Stimulated activated CD4-positive, alpha-beta T cell treated with anti-CD3 and anti-CD28 coated beads, Interleukin-1b, Interleukin-23, amount 100 ng/mL, for 1 hour (primary cell): Measurements from ENCODE around the gene IFNA17.
"Not testable (repeated sequence)": the region's sequence is repeated elsewhere in the genome, so short reads cannot be mapped to it uniquely, and the experiment has no call there.

ENCODE experiments used
- DNase-seq, 2 donors: peaks; one replicate each; pipeline ENCODE4 v3.0.0-alpha.2; 2020; ENCODE audit warnings: low read depth in 2 of 2

The IFNA17 gene

GRCh38 chr9:21210782-21211181 lies 17.2 kb downstream of the IFNA17 start:
- not testable (repeated sequence) for DNase-seq

- no peak for DNase-seq
Measured at GRCh38 chr9:21210311-21210710, 17.7 kb downstream of the IFNA17 start.

GRCh38 chr9:21207043-21207442 lies 21.0 kb downstream of the IFNA17 start, which contains the start of gene IFNA10:
IFNA10 (minus strand) TSS chr9:21207143; CDS start chr9:21207097, 46 bp downstream.
- not testable (repeated sequence) for DNase-seq

DNA sequence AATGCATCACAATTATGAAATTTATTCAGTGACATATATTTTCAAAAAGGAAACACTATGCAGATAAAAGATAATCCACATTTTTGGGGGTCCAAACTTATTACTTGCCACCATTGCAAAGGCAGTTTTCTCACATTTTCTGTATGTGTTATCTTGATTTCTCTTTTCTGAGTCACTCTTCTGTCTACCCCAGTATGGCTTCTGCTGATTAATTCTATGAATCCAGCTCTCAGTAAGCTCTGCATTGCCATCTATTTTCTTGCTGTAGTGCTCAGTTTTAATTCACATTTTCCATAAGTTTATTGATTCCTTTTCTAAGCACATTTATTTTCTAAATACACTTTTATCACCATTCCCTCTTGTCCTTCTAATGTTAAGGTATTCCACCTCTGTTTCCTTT lies 22.8 kb downstream of the IFNA17 start:
- no peak for DNase-seq

DNA sequence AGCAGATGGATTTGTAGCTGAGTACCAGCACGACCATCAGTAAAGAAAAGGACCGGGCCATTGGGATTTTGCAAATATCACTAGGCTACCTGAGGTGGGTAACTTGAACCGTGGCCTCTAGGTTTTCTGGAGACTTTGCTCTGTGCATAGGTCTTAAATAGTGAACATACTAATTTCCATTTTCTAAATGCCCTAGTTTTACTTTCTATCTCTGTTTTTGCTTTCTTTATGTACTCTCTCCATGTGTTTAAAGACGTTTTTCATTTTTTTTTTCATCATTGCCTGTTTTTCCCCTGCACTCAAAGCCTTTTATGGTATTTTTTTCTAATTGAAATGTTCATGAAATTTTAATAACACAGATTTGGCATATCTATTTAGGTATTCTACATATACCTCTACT lies 25.9 kb downstream of the IFNA17 start, which contains the start of gene IFNA7:
TSS of gene IFNA7 (minus strand) at position 101 of the 400 bp plus-strand sequence. CDS start at position 61, 40 bp downstream.
- not testable (repeated sequence) for DNase-seq

GRCh38 chr9:21194867-21195776 lies 32.9 kb downstream of the IFNA17 start:
- DNase-seq = not testable (repeated sequence)

DNA sequence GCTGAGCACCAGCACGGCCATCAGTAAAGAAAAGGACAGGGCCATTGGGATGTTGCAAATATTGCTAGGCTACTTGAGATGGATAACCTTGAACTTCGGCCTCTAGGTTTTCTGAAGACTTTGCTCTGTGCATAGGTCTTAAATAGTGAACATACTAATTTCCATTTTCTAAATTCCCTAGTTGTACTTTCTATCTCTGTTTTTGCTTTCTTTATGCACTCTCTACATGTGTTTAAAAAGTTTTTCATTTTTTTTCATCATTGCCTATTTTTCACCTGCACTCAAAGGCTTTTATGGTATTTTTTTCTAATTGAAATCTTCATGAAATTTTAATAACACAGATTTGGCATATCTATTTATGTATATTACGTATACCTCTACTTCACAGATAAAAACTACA lies 40.5 kb downstream of the IFNA17 start, which contains the start of gene IFNA4:
TSS of gene IFNA4 (minus strand) at position 101 of the 400 bp plus-strand sequence. CDS start at position 45, 56 bp downstream.
- not testable (repeated sequence) for DNase-seq

DNA sequence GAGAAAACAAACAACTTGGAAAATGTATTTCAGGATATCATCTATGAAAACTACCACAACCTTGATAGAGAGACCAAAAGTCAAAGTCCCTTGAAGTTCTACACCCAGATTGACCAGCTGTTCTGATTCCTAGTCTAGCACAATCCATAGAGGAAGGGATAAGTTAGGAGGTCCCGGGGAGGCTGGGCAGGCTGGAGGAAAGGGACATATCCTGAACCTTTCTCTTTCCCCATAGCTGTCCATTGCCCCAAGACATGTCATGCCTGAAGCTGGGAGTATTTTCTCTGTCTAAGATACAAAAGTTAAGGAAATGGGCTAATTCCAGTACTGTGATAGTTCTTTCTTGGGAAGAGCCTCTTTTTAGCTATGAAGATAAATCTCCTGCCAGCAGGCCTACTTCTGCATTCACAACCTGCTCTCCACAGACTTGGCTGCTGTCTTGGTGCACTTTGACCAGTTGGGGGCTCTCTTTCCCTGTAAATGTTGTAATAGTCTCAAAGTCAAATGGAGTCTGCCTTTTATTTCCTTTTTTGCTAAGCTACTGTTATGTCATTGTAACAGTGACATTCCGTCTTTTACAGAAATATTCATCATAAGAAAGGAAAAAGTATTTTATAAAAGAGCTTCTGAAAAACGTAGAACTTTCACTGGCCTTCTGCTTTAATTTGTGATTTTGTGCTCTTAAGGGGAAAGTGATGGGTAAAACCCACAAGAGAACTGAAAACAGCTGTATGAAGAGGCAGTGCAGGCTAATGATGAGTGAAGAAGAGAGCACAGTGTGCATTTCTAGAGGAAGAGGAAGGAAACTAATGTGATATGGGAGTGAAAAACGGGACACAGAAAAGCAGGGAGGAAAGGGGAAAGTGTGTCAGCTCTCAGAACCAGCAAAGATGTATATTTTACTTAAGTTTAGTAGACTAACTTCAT lies 44.9 kb downstream of the IFNA17 start:
- DNase-seq = not testable (repeated sequence)
